DOHH2 (cell line): ENCODE results near the gene TCF25.

Experiments
- EZH2phosphoT487 ChIP-seq: fragments of 200-600 bp; sonication (generic); IDR thresholded peaks from 2 replicates; pipeline ENCODE4 v1.6.1; 2017; ENCODE audit warnings: borderline replicate concordance, mild to moderate bottlenecking, antibody characterized with exemption, low read length, moderate library complexity, mixed read lengths
- TF ChIP-seq, protein P1 (sequence below): fragments of 200-600 bp; sonication (generic); IDR thresholded peaks from one replicate; pipeline ENCODE4 v1.5.1; 2014; ENCODE audit warnings: antibody characterized with exemption, mild to moderate bottlenecking, low read depth, low read length; ENCODE audit not compliant: poor library complexity, severe bottlenecking

DNA sequence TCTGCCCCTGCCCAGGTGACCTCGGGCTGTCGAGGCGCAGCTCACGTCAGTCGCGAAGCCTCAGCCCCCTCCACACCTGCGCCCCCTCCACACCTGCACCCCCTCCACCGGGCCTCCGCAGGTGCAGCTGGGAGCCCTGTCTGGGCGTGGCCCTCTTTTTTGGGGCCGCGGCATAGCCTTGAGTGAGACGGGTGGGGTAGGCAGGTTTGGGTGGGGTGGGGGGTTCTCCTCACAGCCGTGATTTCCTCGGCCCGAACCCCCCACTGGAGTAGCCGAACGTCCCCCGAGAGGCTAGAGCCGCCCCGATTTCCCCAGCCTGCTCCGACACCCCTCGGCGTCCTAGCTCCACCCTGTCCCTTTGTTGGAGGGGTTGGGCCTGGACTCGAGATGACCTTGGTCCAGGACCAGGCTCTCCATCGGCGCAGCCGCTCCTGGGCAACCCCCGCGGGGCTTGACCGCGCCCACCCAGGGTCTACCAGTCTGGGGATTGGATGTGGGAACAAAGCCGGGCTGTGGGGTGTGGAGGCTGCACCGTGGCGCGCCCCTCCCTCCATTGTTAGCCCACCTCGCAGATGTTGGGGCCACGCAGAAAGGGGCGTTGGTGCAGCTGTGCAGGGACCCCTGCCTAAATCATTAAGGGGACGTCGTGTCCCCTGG lies 50.4 kb downstream of the TCF25 start:
- TF ChIP-seq EZH2phosphoT487: no peak
- TF ChIP-seq, protein P1, sequence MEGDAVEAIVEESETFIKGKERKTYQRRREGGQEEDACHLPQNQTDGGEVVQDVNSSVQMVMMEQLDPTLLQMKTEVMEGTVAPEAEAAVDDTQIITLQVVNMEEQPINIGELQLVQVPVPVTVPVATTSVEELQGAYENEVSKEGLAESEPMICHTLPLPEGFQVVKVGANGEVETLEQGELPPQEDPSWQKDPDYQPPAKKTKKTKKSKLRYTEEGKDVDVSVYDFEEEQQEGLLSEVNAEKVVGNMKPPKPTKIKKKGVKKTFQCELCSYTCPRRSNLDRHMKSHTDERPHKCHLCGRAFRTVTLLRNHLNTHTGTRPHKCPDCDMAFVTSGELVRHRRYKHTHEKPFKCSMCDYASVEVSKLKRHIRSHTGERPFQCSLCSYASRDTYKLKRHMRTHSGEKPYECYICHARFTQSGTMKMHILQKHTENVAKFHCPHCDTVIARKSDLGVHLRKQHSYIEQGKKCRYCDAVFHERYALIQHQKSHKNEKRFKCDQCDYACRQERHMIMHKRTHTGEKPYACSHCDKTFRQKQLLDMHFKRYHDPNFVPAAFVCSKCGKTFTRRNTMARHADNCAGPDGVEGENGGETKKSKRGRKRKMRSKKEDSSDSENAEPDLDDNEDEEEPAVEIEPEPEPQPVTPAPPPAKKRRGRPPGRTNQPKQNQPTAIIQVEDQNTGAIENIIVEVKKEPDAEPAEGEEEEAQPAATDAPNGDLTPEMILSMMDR: no peak
